HepG2 (cell line): ENCODE measurements around the gene CHMP4B. TPM values are rescaled to one million over a fixed set of nuclear protein-coding genes. Genes with fewer than 3 reads are reported as not detected.

Source experiments
- ATAC-seq: fragments of 200-7000 bp; cut with Tn5 transposase; 3 replicates; pipeline ENCODE4 v1.9.1; 2020; ENCODE audit warnings: mild to moderate bottlenecking, moderate library complexity
- BruUV-seq: library from RNA; stranded (reverse); fragments of 400-500 nt; replicated peaks from 2 replicates; lab custom pipeline; 2021; lab: Mats Ljungman, UMichigan
- CTCF ChIA-PET: fragments of 300-600 bp; formaldehyde crosslinking; extraction: SDS; loops from one replicate; lab custom pipeline; 2021; ENCODE audit warnings: low total read pairs, inconsistent platforms, low intra/inter-chr PET ratio; lab: Yijun Ruan, JAX
- POLR2A ChIA-PET: fragments of 350-600 bp; sonication (Branson Sonifier 250); formaldehyde crosslinking; loops from one replicate; lab custom pipeline; 2020; ENCODE audit warnings: antibody characterized with exemption, inconsistent platforms; lab: Yijun Ruan, JAX
- DNase-seq: peaks from one replicate; pipeline ENCODE4 v3.0.0-alpha.2; 2015; ENCODE audit warnings: low spot score
- FAIRE-seq: peaks from 3 replicates; lab custom pipeline; 2011; peaks lifted over from hg19 to GRCh38; lab: Jason Lieb, UNC
- H2AFZ ChIP-seq: one replicate; pipeline ENCODE4 v1.6.1; 2011; ENCODE audit warnings: low read length, inconsistent platforms
- H3K27ac ChIP-seq: fragments of 300-600 bp; 3 replicates; pipeline ENCODE4 v1.8.0; 2011; ENCODE audit warnings: mixed run types, mild to moderate bottlenecking, mixed read lengths, low read length, inconsistent platforms; ENCODE audit not compliant: insufficient read depth; ENCODE audit errors: extremely low read length
- H3K27me3 ChIP-seq, 2 experiments: fragments of 200-600 bp in 1 of 2; 2 replicates in 1 of 2; 3 replicates in 1 of 2; pipeline versions ENCODE4 v1.6.0 to v1.8.0; 2011; ENCODE audit warnings: low read length in 2 of 2, mild to moderate bottlenecking in 2 of 2, moderate library complexity in 2 of 2, inconsistent platforms in 1 of 2; ENCODE audit not compliant: insufficient read depth in 2 of 2, control insufficient read depth in 1 of 2
- H3K36me3 ChIP-seq, 2 experiments: fragments of 200-600 bp in 1 of 2; replicated peaks in 1 of 2; 2 replicates in 1 of 2; 3 replicates in 1 of 2; pipeline versions ENCODE4 v1.5.1 to v1.8.0; 2011; ENCODE audit warnings: low read length in 2 of 2, inconsistent platforms in 1 of 2; ENCODE audit not compliant: insufficient read depth in 2 of 2, control insufficient read depth in 1 of 2
- H3K4me1 ChIP-seq: 2 replicates; pipeline ENCODE4 v1.5.1; 2012; ENCODE audit warnings: low read length, inconsistent platforms; ENCODE audit not compliant: insufficient read depth
- H3K4me2 ChIP-seq: 2 replicates; pipeline ENCODE4 v1.6.0; 2011; ENCODE audit warnings: low read depth, low read length, inconsistent platforms
- H3K4me3 ChIP-seq, 3 experiments: fragments of 200-600 bp in 1 of 3; sonication (generic), shearing (Covaris generic) in 1 of 3; replicated peaks in 1 of 3; 2 replicates each; pipeline ENCODE4 v1.5.1; 2011 to 2016; ENCODE audit warnings: low read length in 3 of 3, inconsistent platforms in 2 of 3, low read depth in 2 of 3, mild to moderate bottlenecking in 2 of 3, control low read depth in 1 of 3, mixed read lengths in 1 of 3; ENCODE audit not compliant: insufficient read depth in 1 of 3
- H3K79me2 ChIP-seq: one replicate; pipeline ENCODE4 v1.6.1; 2011; ENCODE audit warnings: low read length, inconsistent platforms; ENCODE audit not compliant: insufficient read depth
- H3K9ac ChIP-seq: 2 replicates; pipeline ENCODE4 v1.6.0; 2011; ENCODE audit warnings: mild to moderate bottlenecking, low read depth, low read length, inconsistent platforms; ENCODE audit not compliant: insufficient read depth
- H3K9me3 ChIP-seq: 2 replicates; pipeline ENCODE4 v1.5.1; 2012; ENCODE audit warnings: mild to moderate bottlenecking, low read length
- H4K20me1 ChIP-seq: 2 replicates; pipeline ENCODE4 v1.6.0; 2011; ENCODE audit warnings: inconsistent platforms, mild to moderate bottlenecking, low read length, moderate library complexity; ENCODE audit not compliant: insufficient read depth
- CHCHD3 ChIP-seq: sonication (generic); formaldehyde crosslinking; IDR thresholded peaks from 2 replicates; pipeline ENCODE4 v1.8.0; 2022; ENCODE audit warnings: mild to moderate bottlenecking, missing genetic modification reagents, moderate library complexity
- E2F2 ChIP-seq: sonication (generic); formaldehyde crosslinking; IDR thresholded peaks from 2 replicates; pipeline ENCODE4 v1.4.0; 2020; ENCODE audit warnings: missing genetic modification reagents, borderline replicate concordance
- HMG20A ChIP-seq: IDR thresholded peaks from 2 replicates; pipeline ENCODE4 v1.6.1; 2016; ENCODE audit warnings: borderline replicate concordance
- HNF4A ChIP-seq: sonication (generic); formaldehyde crosslinking; IDR thresholded peaks from 2 replicates; pipeline ENCODE4 v1.4.0; 2020; ENCODE audit warnings: missing genetic modification reagents
- RNF219 ChIP-seq: sonication (generic); formaldehyde crosslinking; IDR thresholded peaks from 2 replicates; pipeline ENCODE4 v1.5.0; 2020; ENCODE audit warnings: mild to moderate bottlenecking, missing genetic modification reagents
- SIN3A ChIP-seq: IDR thresholded peaks from 2 replicates; pipeline ENCODE4 v1.6.1; 2011; ENCODE audit warnings: low read depth, mild to moderate bottlenecking, control low read depth, low read length, borderline replicate concordance
- TCF7L2 ChIP-seq: IDR thresholded peaks from 2 replicates; pipeline ENCODE4 v1.6.1; 2011; ENCODE audit warnings: mild to moderate bottlenecking, low read depth, low read length, moderate library complexity
- ZBTB2 ChIP-seq: sonication (generic); formaldehyde crosslinking; IDR thresholded peaks from 2 replicates; pipeline ENCODE4 v1.8.0; 2022; ENCODE audit warnings: low read depth, missing genetic modification reagents
- ZBTB21 ChIP-seq: sonication (generic); formaldehyde crosslinking; IDR thresholded peaks from 2 replicates; pipeline ENCODE4 v1.4.0; 2020; ENCODE audit warnings: missing genetic modification reagents
- ZFP1 ChIP-seq: IDR thresholded peaks from 2 replicates; pipeline ENCODE4 v1.6.1; 2016
- ZNF18 ChIP-seq: sonication (generic); formaldehyde crosslinking; IDR thresholded peaks from 2 replicates; pipeline ENCODE4 v1.8.0; 2022; ENCODE audit warnings: mild to moderate bottlenecking, missing genetic modification reagents; ENCODE audit not compliant: insufficient replicate concordance
- ZNF44 ChIP-seq: sonication (generic); formaldehyde crosslinking; IDR thresholded peaks from 2 replicates; pipeline ENCODE4 v1.5.1; 2020; ENCODE audit warnings: mild to moderate bottlenecking, missing genetic modification reagents
- ZNF446 ChIP-seq: sonication (generic); formaldehyde crosslinking; IDR thresholded peaks from 2 replicates; pipeline ENCODE4 v1.5.0; 2020; ENCODE audit warnings: mild to moderate bottlenecking, missing genetic modification reagents
- ZNF460 ChIP-seq: sonication (generic); formaldehyde crosslinking; IDR thresholded peaks from 2 replicates; pipeline ENCODE4 v1.5.1; 2020; ENCODE audit warnings: missing genetic modification reagents, mild to moderate bottlenecking, borderline replicate concordance
- ZNF780A ChIP-seq: sonication (generic); formaldehyde crosslinking; IDR thresholded peaks from 2 replicates; pipeline ENCODE4 v1.8.0; 2022; ENCODE audit warnings: mild to moderate bottlenecking, missing genetic modification reagents, moderate library complexity
- ZNF790 ChIP-seq: sonication (generic); formaldehyde crosslinking; IDR thresholded peaks from 2 replicates; pipeline ENCODE4 v1.8.0; 2022; ENCODE audit warnings: missing genetic modification reagents, mild to moderate bottlenecking, borderline replicate concordance
- ZNF839 ChIP-seq: sonication (generic); formaldehyde crosslinking; IDR thresholded peaks from 2 replicates; pipeline ENCODE4 v1.4.0; 2020; ENCODE audit warnings: missing genetic modification reagents, mild to moderate bottlenecking, borderline replicate concordance
- WGBS: methylation state at CpG from one replicate; pipeline ENCODE4 v1.1.6; 2017; ENCODE audit warnings: low lambda C conversion rate; 5-methylcytosine and 5-hydroxymethylcytosine counted together
- in situ Hi-C: cut with HindIII; loops from 2 replicates; pipeline ENCODE4 v1.10.0; 2017; ENCODE audit warnings: low pct_unique_long_range_greater_than_20kb; ENCODE audit not compliant: extremely low pct_ligation_motif_present
- intact Hi-C: fragments of 100-400 bp; cut with micrococcal nuclease; formaldehyde crosslinking; loops from one replicate; pipeline ENCODE4 v1.10.0; 2022; ENCODE audit not compliant: unreplicated experiment
- polyA plus RNA-seq, 8 experiments: library from polyadenylated mRNA; depleted of rRNA in 3 of 8; stranded (reverse) in 7 of 8; unstranded in 1 of 8; fragments of >200 nt; fragmentation: Illumina TruSeq in 4 of 8; extraction: Trizol in 4 of 8; gene quantifications; 2 replicates each; pipeline versions ENCODE4 v1.2.1 to v1.2.3, GENCODE V29; 2011 to 2016; ENCODE audit warnings: low read depth in 4 of 8, missing spikeins in 1 of 8, mixed read lengths in 1 of 8; ENCODE audit not compliant: insufficient read depth in 1 of 8
- total RNA-seq, 5 experiments: library from RNA; depleted of rRNA; stranded (reverse); fragments of >200 nt; fragmentation: Illumina TruSeq; extraction: Trizol; gene quantifications; 2 replicates each; pipeline ENCODE4 v1.2.3, GENCODE V29; 2016; ENCODE audit warnings: low read depth in 1 of 5

Gene CHMP4B
- total and polyA plus RNA-seq, 2 of the 13 experiments (the other 11 are each of a cell fraction or from before 2014, with no cell fraction given), result 40.1 to 45.6 TPM

- Histone ChIP-seq H3K27me3 (no peaks in the 10 kb centered on the region), H3K4me2 (no peak overlapping the region), H3K36me3 (no peaks in the 10 kb centered on the region), H2AFZ (no peak overlapping the region), H3K4me1 (peaks cover 17% of the 10 kb centered on the region), H3K9me3 (no peaks in the 10 kb centered on the region), H3K79me2 (no peaks in the 10 kb centered on the region), H4K20me1 (no peaks in the 10 kb centered on the region), H3K9ac (no peak overlapping the region), H3K4me3 (no peak overlapping the region), H3K27ac (no peak overlapping the region)
- POLR2A ChIA-PET, result no interaction called here
- FAIRE-seq (no peak), DNase-seq (no peak), ATAC-seq (no peak)
- TF ChIP-seq ZFP1 (CRISPR knock-in tag) (no peak), ZNF18 (no peak), ZNF790 (no peak), ZNF780A (CRISPR knock-in tag) (no peak), E2F2 (CRISPR knock-in tag) (no peak), ZNF460 (no peak), RNF219 (CRISPR knock-in tag) (no peak), HNF4A (CRISPR knock-in tag) (no peak), CHCHD3 (CRISPR knock-in tag) (no peak), ZBTB21 (CRISPR knock-in tag) (no peak), HMG20A (CRISPR knock-in tag) (no peak), SIN3A (no peak), ZBTB2 (no peak), ZNF839 (CRISPR knock-in tag) (no peak), ZNF446 (CRISPR knock-in tag) (no peak), ZNF44 (CRISPR knock-in tag) (no peak), TCF7L2 (no peak)
- BruUV-seq, result no TSS peak
- intact Hi-C loops, result no loop called here
- 100% methylated on average over 1 of the region's 1 CpG for WGBS
- CTCF ChIA-PET, result no interaction called here
- in situ Hi-C loops, result no loop called here
These were observed 29.2 kb upstream of the CHMP4B start for GRCh38 chr20:33781945-33782344.
